ENCODE results near the gene MYO1H.
"Not testable (repeated sequence)": the region's sequence is repeated elsewhere in the genome, so short reads cannot be mapped to it uniquely, and the experiment has no call there.

The MYO1H gene

GRCh38 chr12:109466821-109467220 is 119.1 kb downstream of the MYO1H start:
- H3K4me3 ChIP-seq (ENCODE audit: low read depth, low read length) = no peak overlapping the region
- H3K9me3 ChIP-seq = no peaks in the 10 kb centered on the region
- no peak for TF ChIP-seq CTCF (IDR thresholded peaks at IDR 0.05; ENCODE audit: low read depth, low read length)
- H3K4me1 ChIP-seq = peaks cover 16% of the 10 kb centered on the region
- DNase-seq = no peak
- H3K27me3 ChIP-seq = no peaks in the 10 kb centered on the region
- peaks cover 11% of the 10 kb centered on the region; the same call in 1 of the 2 replicates for H3K36me3 ChIP-seq

GRCh38 chr12:109467978-109468676 is 120.4 kb downstream of the MYO1H start:
- no peak for TF ChIP-seq CTCF (IDR thresholded peaks at IDR 0.05; ENCODE audit: low read depth, low read length)
- Histone ChIP-seq H3K36me3 (peaks cover 11% of the 10 kb centered on the region; the same call in 1 of the 2 replicates), H3K4me1 (peaks cover 8% of the 10 kb centered on the region), H3K4me3 (ENCODE audit: low read depth, low read length) (no peak overlapping the region), H3K9me3 (no peaks in the 10 kb centered on the region), H3K27me3 (no peaks in the 10 kb centered on the region)
- DNase-seq = no peak

- no peak for DNase-seq
- TF ChIP-seq CTCF (IDR thresholded peaks at IDR 0.05; ENCODE audit: low read depth, low read length) = no peak
- Histone ChIP-seq H3K9me3 (no peaks in the 10 kb centered on the region), H3K36me3 (peaks cover 11% of the 10 kb centered on the region; the same call in 1 of the 2 replicates), H3K4me1 (peaks cover 2% of the 10 kb centered on the region; the same call in 1 of the 2 replicates), H3K4me3 (ENCODE audit: low read depth, low read length) (no peak overlapping the region), H3K27me3 (no peaks in the 10 kb centered on the region)
Measured at GRCh38 chr12:109469517-109469916, 121.8 kb downstream of the MYO1H start.

GRCh38 chr12:109473006-109473405 is 125.3 kb downstream of the MYO1H start:
- H3K36me3 ChIP-seq = peaks cover 8% of the 10 kb centered on the region; the same call in 1 of the 2 replicates

GRCh38 chr12:109473526-109474270 is 126.0 kb downstream of the MYO1H start:
- not testable (repeated sequence) for H3K36me3 ChIP-seq; H3K9me3 ChIP-seq; DNase-seq; H3K27me3 ChIP-seq; H3K4me3 ChIP-seq (ENCODE audit: low read depth, low read length); H3K4me1 ChIP-seq

More at GRCh38 chr12:109473006-109473405, 125.3 kb downstream of the MYO1H start:
- no peak for TF ChIP-seq CTCF (IDR thresholded peaks at IDR 0.05; ENCODE audit: low read depth, low read length)
- Histone ChIP-seq H3K9me3 (no peaks in the 10 kb centered on the region), H3K4me1 (no peaks in the 10 kb centered on the region), H3K4me3 (ENCODE audit: low read depth, low read length) (no peak overlapping the region), H3K27me3 (no peaks in the 10 kb centered on the region)
- DNase-seq = no peak

- no peak overlapping the region for H3K4me3 ChIP-seq (ENCODE audit: low read depth, low read length)
- H3K36me3 ChIP-seq = no peaks in the 10 kb centered on the region
- no peaks in the 10 kb centered on the region for H3K9me3 ChIP-seq
- no peaks in the 10 kb centered on the region; the same call in 1 of the 2 replicates for H3K4me1 ChIP-seq
- no peak for DNase-seq
- TF ChIP-seq CTCF (IDR thresholded peaks at IDR 0.05; ENCODE audit: low read depth, low read length) = no peak
- H3K27me3 ChIP-seq = no peaks in the 10 kb centered on the region
Measured at GRCh38 chr12:109475121-109475520, 127.4 kb downstream of the MYO1H start.

Data from BE2C (cell line).